Nucleus accumbens (tissue), 56 donors: ENCODE results near the gene OR6F1.
A peak's percentile ranks its signal among the peaks of the same experiment; 100 is the strongest.
"Not testable (repeated sequence)": the region's sequence is repeated elsewhere in the genome, so short reads cannot be mapped to it uniquely, and the experiment has no call there.

Experiments used
- DNase-seq, 56 donors: peaks; one replicate each; lab custom pipeline; 2025; lab: John Stamatoyannopoulos, UW

Gene OR6F1

DNA sequence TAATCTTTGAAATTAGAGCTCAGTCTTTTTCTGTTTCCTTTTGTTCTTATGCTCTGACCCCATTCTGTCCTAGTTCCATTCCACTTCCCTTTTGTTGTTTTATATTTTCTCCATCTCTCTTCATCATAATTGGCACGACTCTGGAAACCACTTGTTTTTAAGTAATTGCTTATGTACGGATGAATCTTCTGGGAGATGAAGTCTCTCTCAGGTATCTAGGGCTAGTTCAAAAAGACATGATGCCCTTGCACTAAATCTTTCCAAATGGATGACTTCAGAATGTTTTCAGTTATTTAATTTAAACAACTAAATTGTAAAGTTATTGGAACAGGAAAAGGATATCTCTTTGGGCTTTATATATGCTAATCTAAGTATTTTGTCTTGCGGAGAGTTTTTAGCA is at the start of gene OR6F1:
TSS of gene OR6F1 (minus strand) at position 101 of the 400 bp plus-strand sequence. CDS start 3,891 bp downstream, outside the sequence.
- DNase-seq = no peak

DNA sequence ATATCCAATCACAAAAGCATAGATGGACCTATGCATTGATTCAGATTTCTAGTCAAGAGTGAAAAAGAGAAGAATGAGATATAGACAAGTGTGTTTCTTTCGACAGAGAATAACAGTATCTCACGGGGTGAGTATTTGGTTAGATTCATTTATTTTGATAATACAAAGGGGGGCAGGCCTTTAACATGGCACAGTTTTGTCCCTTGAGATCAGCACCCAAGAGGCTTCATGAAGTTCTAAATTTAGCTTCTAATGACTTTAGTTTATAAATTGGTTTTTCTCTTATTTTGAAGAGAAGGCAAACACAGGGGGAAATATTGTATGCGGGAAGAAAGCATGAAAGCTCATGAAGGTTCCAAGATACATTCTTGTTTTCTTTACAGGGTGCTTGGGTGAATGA is 44.0 kb upstream of the OR6F1 start, which contains the start of gene OR1C1:
TSS of gene OR1C1 (minus strand) at position 101 of the 400 bp plus-strand sequence. CDS start 2,150 bp downstream, outside the sequence.
- DNase-seq = no peak

DNA sequence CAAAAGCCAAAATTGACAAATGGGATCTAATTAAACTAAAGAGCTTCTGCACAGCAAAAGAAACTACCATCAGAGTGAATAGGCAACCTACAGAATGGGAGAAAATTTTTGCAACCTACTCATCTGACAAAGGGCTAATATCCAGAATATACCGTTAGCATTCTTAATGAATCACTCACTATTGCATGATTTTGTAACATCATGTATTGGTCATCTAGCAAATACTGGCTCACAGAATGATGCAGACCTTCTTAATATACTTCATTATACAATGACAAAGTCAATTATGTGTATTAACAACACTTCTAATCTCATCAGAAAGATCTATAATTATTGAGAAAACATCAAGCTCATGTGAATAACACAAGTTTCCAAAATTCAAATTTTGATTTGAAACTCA is 37.9 kb upstream of the OR6F1 start:
- not testable (repeated sequence) for DNase-seq

DNA sequence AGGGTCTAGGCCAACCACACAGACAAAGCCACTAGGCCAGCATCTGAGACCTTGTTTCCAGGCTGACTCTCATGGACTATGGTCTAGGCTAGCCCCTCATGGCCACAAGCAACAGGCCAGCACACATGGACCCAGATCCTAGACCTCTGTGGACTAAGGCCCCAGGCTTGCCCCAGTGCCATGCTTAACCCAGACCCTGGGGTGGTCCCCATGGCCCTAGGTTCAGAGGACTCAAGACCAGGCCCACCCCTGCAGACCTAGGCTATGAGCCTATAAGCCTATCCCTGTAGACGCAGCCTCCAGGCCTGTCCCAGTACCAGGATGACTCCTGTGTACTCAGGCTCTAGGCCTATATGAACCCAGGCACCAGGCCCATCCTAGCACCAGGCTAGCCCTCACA is 33.4 kb upstream of the OR6F1 start:
- no peak for DNase-seq

DNA sequence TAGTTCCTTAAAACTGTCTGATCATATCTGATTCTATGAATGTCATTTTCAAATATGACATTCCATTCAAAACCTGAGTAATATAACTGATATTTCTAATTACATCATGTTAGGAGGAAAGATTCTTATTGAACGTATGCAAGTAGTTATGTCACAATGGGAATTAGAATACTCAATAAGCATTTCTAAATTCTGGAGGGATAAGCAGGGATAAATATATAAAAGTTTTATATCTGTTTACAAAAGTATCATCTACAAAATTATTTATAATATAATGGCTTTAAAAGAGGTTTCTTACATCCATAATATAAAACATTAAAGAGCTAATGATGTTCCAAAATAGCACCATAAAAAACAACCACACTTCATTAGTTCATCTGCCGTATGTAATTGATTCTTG is 31.6 kb upstream of the OR6F1 start, which contains the start of gene OR14A2:
TSS of gene OR14A2 (minus strand) at position 101 of the 400 bp plus-strand sequence.
- no peak for DNase-seq

DNA sequence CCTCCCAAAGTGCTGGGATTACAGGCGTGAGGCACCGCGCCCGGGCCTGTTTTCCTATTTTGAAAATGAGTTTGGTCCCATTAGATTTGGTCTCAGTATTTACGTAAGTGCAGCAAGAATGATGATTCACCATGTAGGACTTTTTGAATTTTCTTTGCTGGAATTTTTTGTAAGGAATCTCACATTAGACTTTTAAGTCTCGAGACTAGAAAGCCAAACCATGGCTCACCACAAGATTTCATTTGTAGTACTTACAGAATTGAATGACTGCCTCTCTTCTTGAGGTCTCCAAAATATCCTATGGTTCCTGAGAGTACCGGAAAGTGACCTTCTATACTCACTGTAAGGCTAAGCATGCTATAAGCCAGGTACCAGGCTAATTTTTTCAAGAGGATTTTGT is 31.2 kb upstream of the OR6F1 start:
- DNase-seq = no peak

DNA sequence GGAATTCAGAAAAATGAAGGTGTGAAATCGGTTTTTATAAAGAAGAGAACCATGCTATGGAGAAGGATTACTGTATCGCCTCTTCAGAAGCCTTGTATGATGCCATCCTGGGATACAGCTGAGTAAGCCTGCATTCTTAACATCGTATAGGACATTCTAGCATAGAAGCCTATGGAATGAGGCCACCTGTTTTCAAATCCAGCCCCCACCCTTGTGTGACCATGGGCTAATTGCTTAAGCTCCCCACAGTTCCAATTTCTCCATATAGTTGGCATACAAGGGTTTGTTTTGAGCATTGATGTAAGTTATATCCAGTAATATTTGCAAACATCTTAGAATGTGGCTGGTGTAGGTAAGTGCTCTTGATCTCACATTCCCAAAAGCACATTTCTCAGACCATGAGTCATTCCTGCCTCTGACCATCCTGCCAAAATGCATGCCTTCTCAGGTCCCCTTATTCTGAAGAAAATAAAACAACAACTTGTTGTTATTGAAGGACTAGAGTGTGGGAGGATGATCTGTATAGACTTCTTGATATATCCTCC is 30.0 kb upstream of the OR6F1 start:
- DNase-seq = no peak

DNA sequence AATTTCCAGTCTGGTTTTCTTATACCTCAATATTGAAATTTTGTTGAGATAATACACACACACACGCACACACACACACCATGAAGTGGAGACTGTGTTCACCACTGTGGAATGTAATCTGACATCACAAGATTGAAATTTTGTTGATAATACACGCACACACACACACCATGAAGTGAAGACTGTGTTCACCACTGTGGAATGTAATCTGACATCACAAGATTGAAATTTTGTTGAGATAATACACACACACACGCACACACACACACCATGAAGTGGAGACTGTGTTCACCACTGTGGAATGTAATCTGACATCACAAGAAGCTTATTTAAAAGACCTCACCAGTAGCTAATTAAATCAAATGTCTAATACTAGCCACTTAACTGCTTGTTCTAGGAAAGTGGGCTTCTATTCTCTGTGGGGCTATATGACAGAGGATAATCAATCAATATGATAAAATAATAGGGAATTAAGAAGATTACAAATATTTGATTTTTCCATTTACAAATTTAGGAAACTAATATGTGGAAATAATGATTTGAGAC is 25.8 kb upstream of the OR6F1 start:
- DNase-seq = not testable (repeated sequence)

DNA sequence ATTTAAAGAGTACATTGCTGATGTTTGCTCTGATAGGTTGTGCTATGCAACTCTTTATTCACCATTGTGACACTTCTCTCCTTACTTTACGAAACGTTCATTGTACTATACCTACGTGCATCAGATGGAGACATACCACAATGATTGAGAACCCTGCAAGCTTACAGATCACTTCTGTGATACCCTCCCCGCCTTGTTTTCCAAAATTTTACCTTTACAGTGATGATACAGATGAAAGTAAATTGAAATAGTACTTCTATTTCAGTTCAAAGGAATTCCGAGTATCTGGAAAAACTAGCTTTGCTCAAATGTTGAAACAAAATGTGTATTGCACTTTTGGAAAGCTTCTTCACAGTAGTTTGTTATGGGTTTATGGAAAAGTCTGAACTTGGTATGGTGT is 25.3 kb upstream of the OR6F1 start:
- DNase-seq = no peak

DNA sequence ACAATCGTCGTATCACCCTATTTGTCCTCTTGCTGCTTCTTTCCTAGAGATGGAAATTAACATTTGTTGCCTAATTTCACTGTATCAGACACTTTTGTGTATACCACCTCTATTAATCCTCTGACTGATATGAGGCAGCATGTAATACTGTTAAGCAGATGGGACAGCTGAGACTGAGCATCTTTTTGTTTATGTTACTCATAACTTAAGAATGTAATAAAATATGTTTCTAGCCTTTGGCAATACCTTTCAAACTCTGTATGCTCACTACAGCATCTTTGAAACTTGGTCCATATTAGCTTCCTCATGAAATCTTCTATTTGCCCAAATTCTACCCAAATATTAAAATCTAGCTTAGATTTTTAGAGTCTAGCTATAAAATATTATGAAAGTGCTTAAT is 24.3 kb upstream of the OR6F1 start:
- no peak for DNase-seq

DNA sequence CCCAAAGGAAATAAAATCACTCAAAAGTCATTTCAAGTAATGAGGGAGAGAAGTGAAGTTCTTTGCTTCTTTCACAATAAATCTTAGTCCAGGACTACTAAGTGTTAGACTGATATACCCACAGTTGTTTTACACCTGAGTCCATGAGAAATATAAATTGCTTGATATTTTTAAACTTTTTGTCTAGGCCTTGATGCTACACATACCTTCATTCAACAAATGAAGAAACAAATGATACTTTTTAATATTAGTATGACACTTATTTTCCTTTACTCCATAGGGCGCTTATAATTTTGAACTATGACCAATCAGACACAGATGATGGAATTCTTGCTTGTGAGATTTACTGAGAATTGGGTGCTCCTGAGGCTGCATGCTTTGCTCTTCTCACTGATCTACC is 21.9 kb upstream of the OR6F1 start, which contains the start of gene OR14K1:
TSS of gene OR14K1 (plus strand) at position 301 of the 400 bp plus-strand sequence. CDS start at position 301, 0 bp downstream.
- no peak for DNase-seq

DNA sequence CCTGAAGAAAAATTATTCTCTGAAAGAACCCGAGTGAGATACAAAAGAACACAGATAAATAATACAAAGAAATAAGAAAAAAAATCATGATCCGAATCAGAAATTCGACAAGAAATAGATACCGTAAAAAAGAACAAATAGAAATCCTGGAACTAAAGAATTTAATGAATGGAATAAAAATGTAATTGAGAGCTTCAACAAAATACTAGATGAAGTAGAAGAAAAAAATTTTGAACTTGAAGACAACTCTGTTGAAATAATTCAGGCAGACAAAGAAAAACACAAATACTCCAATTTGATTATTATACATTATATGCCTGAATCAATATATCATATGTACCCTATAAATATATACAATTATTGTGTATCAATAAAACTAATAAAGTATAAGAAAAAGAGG is 4.8 kb upstream of the OR6F1 start:
- no peak for DNase-seq

DNA sequence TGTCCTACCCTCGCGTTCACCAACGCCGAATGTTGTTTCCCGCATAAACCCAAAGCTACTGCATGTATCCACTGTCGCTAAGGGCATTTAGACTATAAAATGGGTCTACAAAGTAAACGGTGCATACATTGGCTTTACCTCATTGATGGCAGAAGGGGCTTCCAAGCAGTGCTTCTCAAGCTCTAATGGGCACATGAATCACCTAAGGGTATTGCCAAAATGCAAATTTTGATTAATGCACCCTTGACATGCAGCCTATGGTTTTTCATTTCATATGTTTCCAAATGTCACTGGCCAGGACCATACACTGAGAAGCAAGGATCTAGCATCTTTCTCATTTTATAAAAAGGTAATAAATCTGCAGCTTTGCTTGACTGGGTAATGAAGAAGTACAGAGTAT is 2.7 kb downstream of the OR6F1 start:
- DNase-seq = no peak

DNA sequence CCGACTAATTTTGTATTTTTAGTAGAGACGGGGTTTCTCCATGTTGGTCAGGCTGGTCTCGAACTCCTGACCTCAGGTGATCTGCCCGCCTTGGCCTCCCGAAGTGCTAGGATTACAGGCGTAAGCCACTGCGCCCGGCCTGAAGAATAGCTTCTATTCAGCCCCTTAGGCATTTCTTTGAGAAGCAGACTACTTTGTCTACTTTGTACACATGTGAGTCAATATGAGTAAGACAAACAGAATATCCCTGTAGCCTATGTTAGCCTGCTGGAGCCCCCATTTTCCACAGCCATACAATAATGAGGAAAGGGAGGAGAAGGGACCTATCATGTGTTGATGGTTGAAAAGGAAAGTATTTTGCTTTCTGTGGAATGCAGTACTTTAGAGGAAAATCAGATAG is 5.8 kb downstream of the OR6F1 start:
- DNase-seq = not testable (repeated sequence)

DNA sequence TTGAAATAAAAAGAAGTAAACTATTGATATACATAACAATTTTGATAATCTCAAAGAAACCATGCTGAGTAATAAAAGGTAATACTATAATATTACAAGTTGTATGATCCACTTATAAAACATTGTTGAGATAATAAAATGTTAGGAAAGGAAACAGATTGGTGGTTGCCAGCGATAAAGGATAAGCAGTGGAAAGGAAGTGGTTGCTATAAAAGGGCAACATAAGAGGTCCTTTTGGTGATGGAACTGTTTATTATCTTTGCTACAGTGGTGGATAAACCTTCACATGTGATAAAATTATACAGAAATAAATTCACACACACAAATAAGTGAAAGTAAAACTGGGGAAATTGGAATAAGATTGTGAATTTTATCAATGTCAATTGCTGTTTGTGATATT is 15.1 kb downstream of the OR6F1 start:
- DNase-seq = no peak

DNA sequence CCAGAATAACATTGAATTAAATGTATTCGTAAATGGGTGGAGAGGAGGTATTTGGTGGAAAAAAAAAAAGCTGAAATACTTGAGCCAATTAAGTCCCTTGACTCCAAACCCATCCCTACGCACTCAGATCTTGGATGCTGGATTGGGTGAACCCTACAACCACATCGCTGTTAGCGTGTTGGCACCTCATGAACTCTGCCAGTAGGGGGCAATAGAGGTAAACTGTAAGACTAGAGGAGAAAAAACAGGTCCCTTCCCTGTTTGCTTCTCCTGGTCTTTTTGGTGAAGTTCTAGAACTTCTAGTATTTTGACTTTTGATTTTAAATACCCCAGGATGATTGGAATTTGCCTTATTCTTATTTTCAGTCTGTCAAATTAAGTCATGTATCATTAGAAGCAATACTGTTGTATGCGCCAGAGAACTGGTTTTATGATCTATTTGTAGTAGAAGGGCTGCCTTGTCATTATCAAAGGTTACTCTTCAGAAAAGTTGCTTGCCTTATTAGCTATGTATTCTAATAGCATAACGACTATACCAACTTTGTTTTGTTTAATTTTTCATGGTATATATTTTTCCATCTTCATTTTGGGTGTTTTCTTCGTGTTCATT is 35.1 kb downstream of the OR6F1 start:
- DNase-seq = peak in 9 of 56 donors; percentile 0 to 17 (median 4)

DNA sequence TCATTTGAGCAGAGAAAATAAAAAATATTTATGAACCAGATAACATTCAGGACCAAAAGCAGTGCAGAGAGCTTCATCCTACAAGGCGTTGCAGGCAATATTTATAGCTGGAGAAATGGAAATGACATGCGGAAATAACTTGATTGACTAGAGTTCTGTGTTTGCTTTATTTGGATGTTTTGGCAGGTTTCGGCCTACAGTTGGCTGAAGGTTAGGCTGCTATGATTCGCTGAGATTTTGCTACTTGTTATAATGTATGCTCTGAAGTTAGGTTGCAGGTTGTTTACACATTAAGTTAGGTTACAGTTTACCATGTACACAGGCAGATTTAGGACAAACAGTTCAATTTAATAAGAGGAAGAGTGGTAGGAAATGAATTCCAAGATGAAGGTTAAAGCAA is 36.3 kb downstream of the OR6F1 start:
- DNase-seq = no peak

DNA sequence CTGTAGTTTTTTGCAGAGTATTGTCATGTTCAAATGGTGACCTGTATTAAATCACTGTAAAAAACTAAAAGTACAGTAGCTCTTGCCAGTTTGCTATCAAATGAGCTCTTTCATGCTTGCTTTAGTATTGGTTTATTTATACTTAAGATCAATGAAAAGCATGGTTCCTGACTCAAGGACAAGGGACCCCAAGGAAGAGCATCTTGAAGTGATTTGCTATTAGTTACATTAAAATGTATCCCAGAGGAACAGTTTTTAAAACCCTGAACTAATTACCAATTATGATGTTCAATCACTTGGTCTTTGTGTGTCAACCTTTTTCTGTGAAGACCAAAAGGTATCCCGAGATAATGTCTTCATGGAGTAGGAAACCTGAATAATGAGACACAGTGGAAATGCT is 36.8 kb downstream of the OR6F1 start, which contains the start of gene OR13G1:
TSS of gene OR13G1 (minus strand) at position 101 of the 400 bp plus-strand sequence. CDS start 6,698 bp downstream, outside the sequence.
- no peak for DNase-seq

DNA sequence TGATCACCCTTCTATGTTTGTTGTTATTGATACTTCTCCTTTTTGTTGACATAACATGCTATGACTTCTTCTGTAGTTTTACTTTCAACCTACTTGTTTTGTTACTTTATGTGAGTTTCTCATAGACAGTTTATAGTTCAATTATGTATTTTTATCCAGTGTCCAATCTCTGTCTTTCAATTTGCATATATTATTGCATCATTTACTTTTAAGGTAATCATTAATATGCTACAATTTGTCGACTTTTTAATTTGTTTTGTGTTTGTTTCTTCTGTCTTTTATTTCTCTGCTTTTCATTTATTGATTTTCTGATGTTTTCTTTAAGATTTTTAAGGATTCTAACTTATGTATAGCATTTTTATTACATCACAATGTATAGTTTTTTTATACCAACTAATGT is 47.2 kb downstream of the OR6F1 start:
- DNase-seq = no peak
